Measurements from ENCODE around the gene C14orf180.
"Not testable (repeated sequence)": the region's sequence is repeated elsewhere in the genome, so short reads cannot be mapped to it uniquely, and the experiment has no call there.

C14orf180 gene

GRCh38 chr14:104577426-104577825 lies 2.1 kb upstream of the C14orf180 start:
- Histone ChIP-seq H3K27me3 (ENCODE audit: insufficient read depth, poor library complexity, severe bottlenecking) (peaks cover 61% of the 10 kb centered on the region), H3K4me3 (ENCODE audit: severe bottlenecking) (no peak overlapping the region), H3K9me3 (ENCODE audit: severe bottlenecking) (no peaks in the 10 kb centered on the region), H3K4me1 (ENCODE audit: insufficient read depth, poor library complexity, severe bottlenecking) (no peaks in the 10 kb centered on the region), H3K36me3 (ENCODE audit: low read depth) (no peaks in the 10 kb centered on the region), H3K27ac (ENCODE audit: poor library complexity, severe bottlenecking) (no peak overlapping the region)
- no peak for ATAC-seq (ENCODE audit: low read depth)
- TF ChIP-seq, protein P1, sequence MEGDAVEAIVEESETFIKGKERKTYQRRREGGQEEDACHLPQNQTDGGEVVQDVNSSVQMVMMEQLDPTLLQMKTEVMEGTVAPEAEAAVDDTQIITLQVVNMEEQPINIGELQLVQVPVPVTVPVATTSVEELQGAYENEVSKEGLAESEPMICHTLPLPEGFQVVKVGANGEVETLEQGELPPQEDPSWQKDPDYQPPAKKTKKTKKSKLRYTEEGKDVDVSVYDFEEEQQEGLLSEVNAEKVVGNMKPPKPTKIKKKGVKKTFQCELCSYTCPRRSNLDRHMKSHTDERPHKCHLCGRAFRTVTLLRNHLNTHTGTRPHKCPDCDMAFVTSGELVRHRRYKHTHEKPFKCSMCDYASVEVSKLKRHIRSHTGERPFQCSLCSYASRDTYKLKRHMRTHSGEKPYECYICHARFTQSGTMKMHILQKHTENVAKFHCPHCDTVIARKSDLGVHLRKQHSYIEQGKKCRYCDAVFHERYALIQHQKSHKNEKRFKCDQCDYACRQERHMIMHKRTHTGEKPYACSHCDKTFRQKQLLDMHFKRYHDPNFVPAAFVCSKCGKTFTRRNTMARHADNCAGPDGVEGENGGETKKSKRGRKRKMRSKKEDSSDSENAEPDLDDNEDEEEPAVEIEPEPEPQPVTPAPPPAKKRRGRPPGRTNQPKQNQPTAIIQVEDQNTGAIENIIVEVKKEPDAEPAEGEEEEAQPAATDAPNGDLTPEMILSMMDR (IDR thresholded peaks at IDR 0.05; ENCODE audit: poor library complexity, severe bottlenecking), result no peak
- no peak for DNase-seq (ENCODE audit: low spot score)

DNA sequence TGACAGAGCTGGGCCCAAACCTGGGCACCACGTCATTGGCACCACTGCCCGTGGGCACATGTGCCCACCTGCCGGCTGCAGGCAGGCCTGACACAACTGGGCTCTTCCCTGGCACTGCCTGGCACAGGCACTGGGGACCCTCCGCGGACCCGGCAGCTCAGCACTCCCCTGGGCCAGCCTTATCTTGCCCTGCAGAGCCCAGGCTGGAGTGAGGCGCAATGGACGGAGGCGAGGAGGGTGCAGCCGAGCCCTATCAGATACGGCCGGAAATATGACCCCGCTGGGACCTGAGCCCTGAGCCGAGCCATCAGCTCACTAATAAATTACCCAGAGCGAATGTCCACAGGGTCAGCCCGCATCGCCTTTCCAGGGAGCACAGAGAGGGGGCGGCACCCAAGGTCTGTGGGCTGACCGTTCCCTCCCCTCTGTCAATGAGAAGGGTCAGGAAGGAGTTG lies 1.7 kb upstream of the C14orf180 start:
- H3K27ac ChIP-seq (ENCODE audit: poor library complexity, severe bottlenecking), result no peak overlapping the region
- no peak overlapping the region for H3K4me3 ChIP-seq (ENCODE audit: severe bottlenecking)
- ATAC-seq (ENCODE audit: low read depth) (no peak), DNase-seq (ENCODE audit: low spot score) (no peak)
- no peaks in the 10 kb centered on the region for H3K9me3 ChIP-seq (ENCODE audit: severe bottlenecking)
- no peaks in the 10 kb centered on the region for H3K4me1 ChIP-seq (ENCODE audit: insufficient read depth, poor library complexity, severe bottlenecking)
- peaks cover 61% of the 10 kb centered on the region for H3K27me3 ChIP-seq (ENCODE audit: insufficient read depth, poor library complexity, severe bottlenecking)
- no peaks in the 10 kb centered on the region for H3K36me3 ChIP-seq (ENCODE audit: low read depth)
- TF ChIP-seq, protein P1 (IDR thresholded peaks at IDR 0.05; ENCODE audit: poor library complexity, severe bottlenecking), result no peak

DNA sequence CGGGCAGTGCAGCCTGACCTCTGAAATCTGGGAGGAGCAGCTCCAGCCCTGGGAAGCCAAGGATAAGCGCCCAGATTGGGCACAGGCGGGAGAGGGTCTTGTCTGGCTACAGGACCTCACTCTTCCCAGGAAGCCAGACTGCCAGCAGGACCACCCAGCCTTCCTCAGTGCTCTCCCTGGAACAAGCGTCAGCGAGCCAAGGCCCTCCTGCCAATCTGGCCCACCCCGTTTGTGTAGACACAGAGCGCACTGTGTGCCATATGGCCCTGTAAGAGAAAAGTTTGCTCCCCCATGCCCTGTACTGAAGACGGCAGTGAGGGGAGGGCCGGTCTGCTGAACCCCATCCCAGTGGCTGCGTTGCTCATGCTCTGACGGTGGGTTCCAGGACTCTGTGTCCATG lies 1.2 kb upstream of the C14orf180 start:
- Histone ChIP-seq H3K27me3 (ENCODE audit: insufficient read depth, poor library complexity, severe bottlenecking) (peaks cover 64% of the 10 kb centered on the region), H3K36me3 (ENCODE audit: low read depth) (no peaks in the 10 kb centered on the region), H3K27ac (ENCODE audit: poor library complexity, severe bottlenecking) (no peak overlapping the region), H3K4me3 (ENCODE audit: severe bottlenecking) (no peak overlapping the region), H3K9me3 (ENCODE audit: severe bottlenecking) (no peaks in the 10 kb centered on the region), H3K4me1 (ENCODE audit: insufficient read depth, poor library complexity, severe bottlenecking) (no peaks in the 10 kb centered on the region)
- DNase-seq (ENCODE audit: low spot score) (no peak), ATAC-seq (ENCODE audit: low read depth) (no peak)
- TF ChIP-seq, protein P1 (IDR thresholded peaks at IDR 0.05; ENCODE audit: poor library complexity, severe bottlenecking), result no peak

GRCh38 chr14:104579939-104580338 lies 375 bp downstream of the C14orf180 start:
- H3K9me3 ChIP-seq (ENCODE audit: severe bottlenecking); H3K4me1 ChIP-seq (ENCODE audit: insufficient read depth, poor library complexity, severe bottlenecking); ATAC-seq (ENCODE audit: low read depth); H3K4me3 ChIP-seq (ENCODE audit: severe bottlenecking); DNase-seq (ENCODE audit: low spot score); H3K36me3 ChIP-seq (ENCODE audit: low read depth); H3K27ac ChIP-seq (ENCODE audit: poor library complexity, severe bottlenecking): not testable (repeated sequence)
- peaks cover 76% of the 10 kb centered on the region for H3K27me3 ChIP-seq (ENCODE audit: insufficient read depth, poor library complexity, severe bottlenecking)

GRCh38 chr14:104580961-104581360 lies 1.4 kb downstream of the C14orf180 start:
- H3K4me1 ChIP-seq (ENCODE audit: insufficient read depth, poor library complexity, severe bottlenecking), result no peaks in the 10 kb centered on the region
- H3K4me3 ChIP-seq (ENCODE audit: severe bottlenecking), result no peak overlapping the region
- TF ChIP-seq, protein P1 (IDR thresholded peaks at IDR 0.05; ENCODE audit: poor library complexity, severe bottlenecking), result no peak
- ATAC-seq (ENCODE audit: low read depth) (no peak), DNase-seq (ENCODE audit: low spot score) (no peak)
- no peaks in the 10 kb centered on the region for H3K9me3 ChIP-seq (ENCODE audit: severe bottlenecking)
- H3K36me3 ChIP-seq (ENCODE audit: low read depth), result no peaks in the 10 kb centered on the region
- H3K27me3 ChIP-seq (ENCODE audit: insufficient read depth, poor library complexity, severe bottlenecking), result peaks cover 86% of the 10 kb centered on the region
- H3K27ac ChIP-seq (ENCODE audit: poor library complexity, severe bottlenecking), result no peak overlapping the region
